IPS-NIHi11 (cell line): ENCODE measurements around the gene DARS1.

Experiments used
- DNase-seq: peaks from one replicate; pipeline ENCODE4 v3.0.0; 2012; ENCODE audit warnings: mixed read lengths, low spot score

DARS1 gene

GRCh38 chr2:135985018-135985825 is at the start of gene DARS1:
DARS1 (minus strand) TSS chr2:135985626; CDS start chr2:135985468, 158 bp downstream.
- peak; percentile 97 for DNase-seq

GRCh38 chr2:136034629-136035028 is 49.2 kb upstream of the DARS1 start:
- no peak for DNase-seq

- DNase-seq, result no peak
These were observed 47.5 kb upstream of the DARS1 start for GRCh38 chr2:136032817-136033535.

- DNase-seq, result no peak
These were observed 46.8 kb upstream of the DARS1 start for GRCh38 chr2:136032192-136032591.

- DNase-seq, result no peak
These were observed 46.3 kb upstream of the DARS1 start for GRCh38 chr2:136031711-136032110.

GRCh38 chr2:136030406-136030805 is 45.0 kb upstream of the DARS1 start:
- DNase-seq, result no peak

- DNase-seq, result no peak
These were observed 43.7 kb upstream of the DARS1 start for GRCh38 chr2:136029149-136029548.

- DNase-seq, result no peak
These were observed 42.6 kb upstream of the DARS1 start for GRCh38 chr2:136028001-136028400.

GRCh38 chr2:136027112-136027511 is 41.7 kb upstream of the DARS1 start:
- DNase-seq, result no peak

- DNase-seq, result peak; percentile 82
These were observed 39.9 kb upstream of the DARS1 start for GRCh38 chr2:136025057-136025973.

- DNase-seq, result no peak
These were observed 39.2 kb upstream of the DARS1 start for GRCh38 chr2:136024616-136025015.

- DNase-seq, result no peak
These were observed 38.8 kb upstream of the DARS1 start for GRCh38 chr2:136024185-136024584.

GRCh38 chr2:136023416-136023815 is 38.0 kb upstream of the DARS1 start:
- no peak for DNase-seq

- DNase-seq, result no peak
These were observed 37.1 kb upstream of the DARS1 start for GRCh38 chr2:136022396-136023146.

- no peak for DNase-seq
These were observed 36.5 kb upstream of the DARS1 start for GRCh38 chr2:136021976-136022375.

GRCh38 chr2:136021406-136021805 is 36.0 kb upstream of the DARS1 start:
- DNase-seq, result no peak

- no peak for DNase-seq
These were observed 35.4 kb upstream of the DARS1 start for GRCh38 chr2:136020831-136021230.

- DNase-seq, result no peak
These were observed 34.4 kb upstream of the DARS1 start for GRCh38 chr2:136019825-136020224.

- no peak for DNase-seq
These were observed 33.9 kb upstream of the DARS1 start for GRCh38 chr2:136019306-136019705.

- DNase-seq, result no peak
These were observed 32.4 kb upstream of the DARS1 start for GRCh38 chr2:136017786-136018185.

- DNase-seq, result no peak
These were observed 31.4 kb upstream of the DARS1 start for GRCh38 chr2:136016836-136017235.

GRCh38 chr2:136016427-136016826 is 31.0 kb upstream of the DARS1 start:
- no peak for DNase-seq
